BJ (cell line): Measurements from ENCODE around the gene COX20. TPM values are rescaled to one million over a fixed set of nuclear protein-coding genes. Genes with fewer than 3 reads are reported as not detected.

ENCODE experiments used
- CTCF ChIA-PET: fragments of 350-600 bp; formaldehyde crosslinking; extraction: SDS; loops from one replicate; lab custom pipeline; 2021; ENCODE audit warnings: antibody characterized with exemption, inconsistent platforms; lab: Yijun Ruan, JAX
- POLR2A ChIA-PET: fragments of 300-600 bp; sonication (Branson Sonifier 250); formaldehyde crosslinking; extraction: SDS; loops from one replicate; lab custom pipeline; 2021; ENCODE audit warnings: antibody characterized with exemption; lab: Charles Lee
- DNase-seq: peaks from one replicate; pipeline ENCODE4 v3.0.0-alpha.2; 2011; ENCODE audit warnings: low read depth
- H3K27me3 ChIP-seq: 2 replicates; pipeline ENCODE4 v1.6.0; 2011; ENCODE audit warnings: low read length; ENCODE audit not compliant: control insufficient read depth, insufficient read depth
- H3K36me3 ChIP-seq: 2 replicates; pipeline ENCODE4 v1.5.1; 2011; ENCODE audit warnings: low read length; ENCODE audit not compliant: control insufficient read depth, insufficient read depth
- H3K4me3 ChIP-seq: 2 replicates; pipeline ENCODE4 v1.5.1; 2011; ENCODE audit warnings: low read depth, mild to moderate bottlenecking, control low read depth, low read length
- polyA minus RNA-seq: library from RNA; depleted of rRNA, polyadenylated mRNA; stranded (reverse); fragments of >200 nt; gene quantifications from 2 replicates; pipeline ENCODE4 v1.2.3, GENCODE V29; 2011; rRNA and poly(A)+ RNA removed
- polyA plus RNA-seq: library from polyadenylated mRNA; depleted of rRNA; stranded (reverse); fragments of >200 nt; gene quantifications from 2 replicates; pipeline ENCODE4 v1.2.3, GENCODE V29; 2011; rRNA removed
- TF ChIP-seq, protein P1 (sequence below): IDR thresholded peaks from 2 replicates; pipeline ENCODE4 v1.5.1; 2011; ENCODE audit warnings: low read depth, mild to moderate bottlenecking, control low read depth, inconsistent platforms, low read length, moderate library complexity; ENCODE audit not compliant: insufficient read depth

Gene COX20
- polyA plus RNA-seq (12.1 and 25.7 TPM in 2 replicates), polyA minus RNA-seq (3.3 and 3.5 TPM in 2 replicates)

GRCh38 chr1:244835276-244836134, at the start of gene COX20:
Gene COX20 (plus strand): TSS chr1:244835658. CDS start chr1:244835715, 57 bp downstream.
- peak; percentile 38 for DNase-seq
- TF ChIP-seq, protein P1, sequence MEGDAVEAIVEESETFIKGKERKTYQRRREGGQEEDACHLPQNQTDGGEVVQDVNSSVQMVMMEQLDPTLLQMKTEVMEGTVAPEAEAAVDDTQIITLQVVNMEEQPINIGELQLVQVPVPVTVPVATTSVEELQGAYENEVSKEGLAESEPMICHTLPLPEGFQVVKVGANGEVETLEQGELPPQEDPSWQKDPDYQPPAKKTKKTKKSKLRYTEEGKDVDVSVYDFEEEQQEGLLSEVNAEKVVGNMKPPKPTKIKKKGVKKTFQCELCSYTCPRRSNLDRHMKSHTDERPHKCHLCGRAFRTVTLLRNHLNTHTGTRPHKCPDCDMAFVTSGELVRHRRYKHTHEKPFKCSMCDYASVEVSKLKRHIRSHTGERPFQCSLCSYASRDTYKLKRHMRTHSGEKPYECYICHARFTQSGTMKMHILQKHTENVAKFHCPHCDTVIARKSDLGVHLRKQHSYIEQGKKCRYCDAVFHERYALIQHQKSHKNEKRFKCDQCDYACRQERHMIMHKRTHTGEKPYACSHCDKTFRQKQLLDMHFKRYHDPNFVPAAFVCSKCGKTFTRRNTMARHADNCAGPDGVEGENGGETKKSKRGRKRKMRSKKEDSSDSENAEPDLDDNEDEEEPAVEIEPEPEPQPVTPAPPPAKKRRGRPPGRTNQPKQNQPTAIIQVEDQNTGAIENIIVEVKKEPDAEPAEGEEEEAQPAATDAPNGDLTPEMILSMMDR: no peak
- ChIA-PET POLR2A (interaction anchor here (0.5 kb wide), 2 partner anchors 135 to 212 kb away, joined by 6 to 12 read pairs; no protein-coding TSS in a partner anchor), CTCF (interaction anchor here (1.2 to 1.6 kb wide), 4 partner anchors 182 to 232 kb away, joined by 3 to 5 read pairs (median 4); no protein-coding TSS in a partner anchor)
- Histone ChIP-seq H3K27me3 (no peaks in the 10 kb centered on the region), H3K4me3 (peak within 1 kb of the TSS; percentile 81), H3K36me3 (0 out of 2 replicates have a peak, but pooled peaks cover 1% of the 10 kb centered on the region)

DNA sequence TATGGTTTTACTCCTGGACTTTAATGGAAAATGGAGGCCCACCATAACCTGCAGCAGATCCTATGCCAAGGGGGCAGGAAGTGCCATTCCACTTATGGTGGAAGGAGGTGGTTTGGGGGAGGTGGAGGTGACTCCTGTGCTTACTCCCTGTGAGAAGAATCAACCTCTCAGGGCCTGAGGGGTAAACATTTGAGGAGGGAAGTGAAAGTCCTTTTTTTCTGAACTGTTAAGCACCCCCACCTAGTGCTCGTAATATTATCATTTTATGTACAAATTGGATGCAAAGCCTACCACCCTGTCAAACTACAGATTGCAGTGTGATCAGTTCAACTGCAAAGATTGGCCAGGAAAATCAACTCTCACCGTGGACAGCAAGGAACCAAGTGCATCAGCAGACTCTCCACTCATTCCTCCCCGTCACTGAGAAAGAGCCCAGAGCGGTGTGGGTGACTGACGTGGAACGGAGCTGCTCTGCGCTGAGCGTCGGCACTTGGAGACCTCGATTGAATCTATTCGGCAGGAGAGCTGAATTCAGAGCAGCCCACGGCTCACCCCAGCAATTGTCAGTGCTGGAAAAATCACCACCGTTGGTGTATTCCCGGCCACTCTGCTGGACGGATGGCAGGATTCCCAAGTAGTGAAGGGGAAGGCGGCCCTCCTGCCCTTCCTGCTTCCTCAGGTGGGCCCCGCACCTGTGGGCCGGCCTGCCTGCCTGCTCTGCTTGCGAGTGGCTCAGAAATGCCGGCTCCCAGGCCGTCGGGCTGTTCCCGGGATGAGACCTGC, 46.8 kb upstream of the COX20 start:
- ChIA-PET CTCF (interaction anchor here (1.2 kb wide), 1 partner anchor 8 kb away, joined by 4 read pairs; no protein-coding TSS in a partner anchor), POLR2A (no interaction called here)
- Histone ChIP-seq H3K4me3 (no peak overlapping the region), H3K36me3 (no peaks in the 10 kb centered on the region), H3K27me3 (no peaks in the 10 kb centered on the region)
- no peak for DNase-seq
- TF ChIP-seq, protein P1: no peak

GRCh38 chr1:244789276-244789580, 46.2 kb upstream of the COX20 start:
- ChIA-PET CTCF (interaction anchor here (1.1 to 1.4 kb wide), 2 partner anchors 9 to 185 kb away, joined by 3 to 5 read pairs; no protein-coding TSS in a partner anchor), POLR2A (no interaction called here)
- H3K4me3 ChIP-seq: no peak overlapping the region
- TF ChIP-seq, protein P1: no peak
- no peaks in the 10 kb centered on the region for H3K27me3 ChIP-seq
- no peaks in the 10 kb centered on the region for H3K36me3 ChIP-seq
- DNase-seq: no peak

DNA sequence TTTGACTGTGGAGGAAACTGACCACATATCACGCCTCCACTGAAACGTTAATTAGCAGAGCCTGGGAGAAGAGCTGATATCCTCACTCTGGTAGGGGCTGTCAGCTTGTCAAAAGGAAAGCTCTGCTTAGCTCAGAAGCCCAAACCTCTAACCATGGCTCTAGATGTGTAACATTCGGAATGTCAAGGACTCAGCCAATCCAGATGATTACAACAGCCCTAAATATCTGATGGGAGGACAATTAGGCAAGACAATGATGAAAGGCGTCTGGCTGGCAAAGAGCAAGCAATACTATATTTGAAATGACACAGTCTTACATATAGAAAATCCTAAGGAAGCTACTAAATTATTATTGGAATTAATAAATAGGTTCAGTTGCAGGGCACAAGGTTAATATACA, 45.7 kb upstream of the COX20 start:
- Histone ChIP-seq H3K4me3 (no peak overlapping the region), H3K36me3 (no peaks in the 10 kb centered on the region), H3K27me3 (no peaks in the 10 kb centered on the region)
- TF ChIP-seq, protein P1: no peak
- ChIA-PET CTCF (interaction anchor here (1.1 to 1.4 kb wide), 2 partner anchors 8 to 186 kb away, joined by 3 to 5 read pairs; no protein-coding TSS in a partner anchor), POLR2A (no interaction called here)
- DNase-seq: no peak

- H3K4me3 ChIP-seq: no peak overlapping the region
- no peaks in the 10 kb centered on the region for H3K36me3 ChIP-seq
- ChIA-PET CTCF (interaction anchor here (1.1 to 1.3 kb wide), 2 partner anchors 10 to 19 kb away, joined by 4 read pairs; no protein-coding TSS in a partner anchor), POLR2A (no interaction called here)
- TF ChIP-seq, protein P1: no peak
- H3K27me3 ChIP-seq: no peaks in the 10 kb centered on the region
- no peak for DNase-seq
These were observed 44.4 kb upstream of the COX20 start for GRCh38 chr1:244791061-244791460.
